Erythroblast (primary cell): Measurements from ENCODE around the gene RBMS1.

Experiments
- DNase-seq, 2 experiments: peaks; one replicate each; lab custom pipeline; 2025; lab: John Stamatoyannopoulos, UW
- GATA1 ChIP-seq: IDR thresholded peaks from 2 replicates; pipeline ENCODE4 v1.6.1; 2011; ENCODE audit warnings: low read depth, mild to moderate bottlenecking, control low read depth, low read length, moderate library complexity
- POLR2A ChIP-seq: IDR thresholded peaks from 2 replicates; pipeline ENCODE4 v1.6.1; 2011; ENCODE audit warnings: mild to moderate bottlenecking, low read length

Gene RBMS1

DNA sequence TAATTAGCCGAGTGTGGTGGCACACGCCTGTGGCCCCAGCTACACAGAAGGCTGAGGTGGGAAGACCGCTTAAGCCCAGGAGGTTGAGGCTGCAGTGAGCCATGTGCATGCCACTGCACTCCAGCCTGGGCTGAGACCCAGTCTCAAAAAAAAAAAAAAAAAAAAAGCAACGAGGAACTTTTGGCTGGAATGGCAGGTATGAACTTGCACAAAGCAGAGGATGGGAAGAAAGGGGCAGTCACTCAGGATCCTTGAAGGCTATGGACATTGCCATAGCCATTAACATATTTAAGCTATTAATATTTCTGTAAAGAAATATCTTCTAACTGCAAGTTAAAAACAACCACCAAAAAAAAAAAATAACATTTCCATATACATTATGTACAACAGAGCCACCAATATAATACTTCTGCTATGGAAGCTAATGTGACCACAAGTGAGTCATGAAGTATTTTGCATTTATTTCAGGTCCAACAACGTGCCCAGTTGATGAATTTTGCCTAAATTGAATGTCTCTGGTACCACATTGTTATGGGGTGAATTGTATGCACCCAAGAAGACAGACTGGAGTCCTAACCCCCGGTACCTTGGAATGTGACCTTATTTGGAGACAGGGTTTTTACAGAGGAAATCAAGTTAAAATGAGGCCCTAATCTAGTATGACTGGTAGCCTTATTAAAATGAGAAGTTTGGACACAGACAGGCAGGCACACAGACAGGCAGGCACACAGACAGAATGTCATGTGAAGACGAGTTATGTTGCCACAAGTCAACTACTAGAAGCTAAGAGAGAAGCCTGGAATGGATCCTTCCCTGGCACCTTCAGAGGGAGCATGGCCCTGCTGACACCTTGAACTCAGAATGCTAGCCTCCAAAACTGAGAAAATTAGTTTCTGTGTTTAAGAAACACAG lies 102.8 kb downstream of the RBMS1 start:
- DNase-seq = no peak
- TF ChIP-seq POLR2A (no peak), GATA1 (no peak)

DNA sequence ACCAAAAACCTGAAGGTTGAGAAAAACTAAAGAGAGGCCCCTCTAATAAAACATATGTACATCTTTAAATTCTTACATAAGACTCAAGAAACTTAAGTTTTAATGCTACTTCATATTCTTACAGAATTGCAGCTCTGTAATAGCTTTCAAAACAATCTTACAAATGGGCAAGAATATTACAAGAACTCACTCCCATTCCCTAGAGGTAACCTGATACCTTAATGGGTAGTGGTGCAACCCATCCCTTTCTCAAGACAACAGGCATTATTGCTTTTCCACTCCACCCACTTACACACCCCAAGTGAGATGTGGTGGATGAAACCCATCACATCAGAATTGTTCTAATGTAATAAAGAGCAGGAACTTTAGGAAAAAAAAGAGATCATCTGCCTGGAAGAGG lies 103.7 kb downstream of the RBMS1 start:
- DNase-seq = no peak
- TF ChIP-seq GATA1 (no peak), POLR2A (no peak)

DNA sequence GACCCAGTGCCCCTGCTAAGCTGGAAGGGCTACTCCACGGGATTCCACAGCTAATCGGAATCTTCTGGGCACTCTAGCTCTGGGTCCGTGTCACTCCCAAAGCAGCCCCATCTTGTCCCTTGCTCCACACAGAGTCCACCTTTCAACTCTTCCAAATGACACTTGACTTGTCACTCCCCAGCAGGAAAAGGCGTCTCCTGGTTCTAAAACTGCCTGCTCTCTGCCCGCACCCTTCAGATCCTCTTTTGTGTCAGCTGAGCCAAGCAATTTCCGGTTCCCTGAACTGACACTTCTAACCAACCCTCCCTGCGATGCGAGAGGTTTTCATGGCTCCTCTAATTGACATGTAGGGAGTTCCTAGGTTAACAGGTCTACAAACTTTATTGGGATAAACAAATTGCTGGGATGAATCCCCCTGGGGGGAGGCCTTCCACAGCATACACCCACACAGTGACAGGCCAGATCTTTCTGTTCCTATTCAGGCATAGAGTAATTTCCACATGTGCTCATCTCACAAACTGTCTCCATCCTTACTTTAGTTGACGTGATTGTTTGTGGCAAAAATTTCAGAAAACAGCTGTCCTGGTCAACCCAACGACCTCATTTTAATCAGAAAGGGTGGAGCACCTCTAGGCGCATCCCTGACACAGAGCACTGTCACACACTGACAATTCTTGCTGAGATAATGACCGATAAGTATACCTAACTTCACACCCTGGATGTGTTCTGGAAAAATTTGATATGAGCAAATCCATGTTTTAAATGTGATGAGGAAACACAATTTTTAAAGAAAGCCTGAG lies 104.9 kb downstream of the RBMS1 start:
- peak; percentile 32 to 48 for DNase-seq
- TF ChIP-seq POLR2A = no peak
- TF ChIP-seq GATA1 = no peak

DNA sequence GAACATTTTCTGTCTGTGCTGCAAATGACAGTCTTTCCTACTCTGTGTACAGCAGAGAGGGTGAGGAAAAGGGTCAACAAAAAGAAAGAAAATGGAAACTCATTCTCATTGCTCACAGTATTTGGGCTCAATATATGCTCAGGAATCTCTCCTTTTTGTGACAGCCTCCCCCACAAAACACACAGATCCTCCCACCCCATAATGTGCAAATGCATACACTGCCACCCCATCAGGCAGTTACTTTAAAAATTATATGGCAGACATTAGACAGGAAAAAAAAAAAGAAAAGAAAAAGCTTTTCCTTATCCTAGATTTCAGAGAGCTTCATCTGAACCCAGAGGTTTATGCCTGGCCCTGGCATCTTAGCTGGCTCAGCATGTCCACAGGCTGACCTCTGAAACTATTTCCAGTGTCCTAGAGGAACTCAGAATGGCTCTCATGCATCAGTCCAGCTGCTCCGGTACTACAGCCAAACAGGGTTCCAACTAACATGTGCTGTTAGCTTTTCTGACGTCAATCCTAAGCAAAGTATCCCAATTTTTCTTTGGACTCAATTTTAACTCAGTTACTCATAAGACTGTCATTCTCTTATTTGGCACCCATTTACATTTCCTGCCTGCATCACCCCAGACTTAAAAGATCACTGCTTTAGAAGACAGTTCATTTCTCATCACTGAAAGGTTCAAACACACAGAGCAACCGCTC lies 105.9 kb downstream of the RBMS1 start:
- no peak for DNase-seq
- no peak for TF ChIP-seq POLR2A
- no peak for TF ChIP-seq GATA1

DNA sequence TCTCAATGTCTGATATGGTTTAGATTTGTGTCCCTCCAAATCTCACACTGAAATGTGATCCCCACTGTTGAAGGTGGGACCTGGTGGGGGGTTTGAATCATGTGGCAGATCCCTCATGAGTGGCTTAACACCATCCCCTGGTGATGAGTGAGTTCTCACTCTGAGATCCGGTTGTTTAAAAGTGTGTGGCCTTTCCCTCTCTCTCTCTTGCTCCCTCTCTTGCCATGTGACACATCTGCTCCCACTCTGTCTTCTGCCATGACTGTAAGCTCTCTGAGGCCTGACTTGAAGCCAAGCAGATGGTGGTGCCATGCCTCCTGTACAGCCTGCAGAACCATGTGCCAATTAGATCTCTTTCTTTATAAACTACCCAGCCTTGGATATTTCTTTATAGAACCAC lies 108.8 kb downstream of the RBMS1 start:
- TF ChIP-seq POLR2A (no peak), GATA1 (no peak)
- no peak for DNase-seq

DNA sequence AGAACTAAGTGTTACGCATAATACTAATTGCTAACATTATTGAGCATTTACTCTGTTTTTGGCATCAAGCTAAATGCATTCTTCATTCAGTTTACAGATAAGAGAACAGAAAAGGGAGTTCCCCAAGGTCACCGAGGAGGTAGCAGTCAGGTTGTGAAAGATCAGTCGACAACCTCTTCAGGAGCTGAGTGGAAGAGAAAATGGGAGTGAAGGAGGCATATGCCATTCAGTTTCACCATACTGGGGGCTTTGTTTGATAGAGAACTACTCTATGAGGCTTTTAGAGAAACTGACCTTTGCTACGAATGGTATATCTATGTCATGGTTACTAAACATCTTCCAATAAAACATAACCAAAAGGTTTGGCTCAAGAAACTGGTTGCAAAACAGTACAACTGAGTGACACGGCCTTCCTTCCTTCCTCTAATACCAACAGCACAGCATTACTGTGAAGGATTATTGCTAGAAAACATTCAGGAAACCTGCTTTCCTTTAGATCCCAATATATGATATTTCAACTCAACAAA lies 112.1 kb downstream of the RBMS1 start:
- TF ChIP-seq GATA1 (no peak), POLR2A (no peak)
- DNase-seq = peak; percentile 16 to 35

DNA sequence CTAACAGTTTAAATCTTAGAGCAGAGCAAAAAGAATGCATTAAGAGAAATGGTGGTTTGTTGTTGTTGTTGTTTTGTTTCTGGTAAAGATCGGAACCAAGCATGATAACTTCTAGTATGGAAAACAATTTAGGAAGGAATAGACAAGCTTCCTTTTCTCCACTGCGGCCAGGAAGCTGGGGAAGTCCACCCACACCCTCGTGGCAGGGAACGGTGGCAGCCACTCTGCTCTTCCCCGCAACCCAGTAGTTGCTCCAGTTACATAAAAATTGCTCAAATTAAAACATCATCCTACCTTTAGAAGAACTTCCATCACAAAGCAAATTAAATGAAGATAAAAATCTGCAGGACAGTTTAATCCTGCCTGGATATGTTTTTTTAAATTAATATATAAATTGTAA lies 113.0 kb downstream of the RBMS1 start:
- no peak for DNase-seq
- TF ChIP-seq POLR2A = no peak
- TF ChIP-seq GATA1 = no peak

DNA sequence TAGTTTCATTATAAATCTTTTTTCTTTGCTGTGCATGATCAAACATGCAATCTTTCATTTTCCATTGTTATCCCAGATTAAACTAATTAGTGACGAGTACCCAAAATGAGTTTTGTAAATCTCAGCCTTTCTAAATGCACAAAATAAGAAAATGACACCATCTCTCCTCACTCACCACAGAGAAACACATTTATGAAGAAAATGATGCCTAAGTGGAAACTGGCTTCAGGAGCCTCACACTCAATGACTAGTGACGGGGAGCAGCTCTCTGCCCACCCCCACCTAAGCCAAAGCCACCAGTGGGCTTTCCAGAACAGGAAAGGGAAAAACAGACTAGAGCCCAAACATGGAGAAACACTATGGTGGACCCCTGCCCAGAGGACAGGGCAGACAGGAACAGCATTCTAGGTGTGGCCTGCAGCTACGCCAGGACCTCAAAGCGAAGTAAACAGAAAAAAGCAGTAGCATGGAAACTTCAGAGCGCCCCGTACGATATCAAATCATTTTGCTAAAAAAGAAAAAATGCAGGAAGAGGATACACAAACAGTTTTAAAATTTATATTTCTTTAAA lies 113.5 kb downstream of the RBMS1 start:
- TF ChIP-seq GATA1 (no peak), POLR2A (no peak)
- DNase-seq = no peak

DNA sequence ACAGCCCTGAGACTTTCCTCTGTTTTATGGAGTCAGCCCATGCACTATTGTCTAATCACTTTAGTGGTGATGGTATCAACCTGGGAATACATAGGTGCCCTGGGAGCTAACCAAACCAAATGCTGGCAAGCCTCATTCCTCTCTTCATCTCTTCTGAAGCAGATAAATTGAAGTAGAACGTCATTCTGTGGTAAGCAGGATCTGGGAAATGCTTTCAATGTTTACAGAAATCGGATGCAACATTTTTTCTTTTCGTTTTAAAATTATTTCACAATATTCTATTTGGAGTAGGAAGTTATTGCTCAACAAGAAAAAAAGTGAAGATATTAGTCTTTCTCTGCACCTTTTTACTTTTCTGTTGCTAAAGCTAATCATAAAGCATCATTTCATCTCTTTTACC lies 114.2 kb downstream of the RBMS1 start:
- no peak for DNase-seq

DNA sequence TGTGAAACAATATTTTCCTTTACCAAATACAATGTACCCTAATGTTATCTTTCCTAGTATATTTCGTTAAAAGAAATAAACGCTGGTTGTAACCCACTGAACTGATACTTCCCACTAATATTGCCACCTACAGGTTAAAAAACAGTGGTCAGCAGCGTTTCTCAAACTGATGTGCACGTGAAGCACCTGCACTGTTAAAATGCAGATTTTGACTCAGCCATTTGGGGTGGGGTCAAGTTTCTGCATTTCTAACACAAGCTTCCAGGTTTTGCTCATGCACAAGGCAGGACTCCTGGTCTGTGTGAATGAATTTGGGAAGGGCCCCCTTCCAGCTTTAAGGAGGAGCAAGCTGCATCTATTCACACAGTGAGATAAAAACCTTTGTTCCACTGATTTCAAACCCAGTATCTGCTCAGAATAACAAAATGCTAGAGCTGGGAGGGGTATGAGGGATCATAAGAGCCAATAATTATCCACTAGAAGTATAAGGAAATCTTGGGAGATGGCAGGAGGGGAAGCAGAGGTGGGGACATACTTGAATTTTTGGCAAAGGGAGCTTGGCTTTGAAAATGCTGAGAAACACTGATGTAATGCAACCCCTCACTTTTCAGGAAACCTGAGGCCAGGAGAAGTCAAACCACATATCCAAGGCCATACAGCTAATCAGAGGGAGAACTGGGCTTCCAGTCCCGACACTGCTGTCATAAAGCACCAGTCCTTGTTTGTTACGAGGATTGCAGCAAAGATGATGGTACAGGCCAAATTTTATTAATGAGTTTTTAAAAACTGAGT lies 116.2 kb downstream of the RBMS1 start:
- TF ChIP-seq GATA1 (no peak), POLR2A (no peak)
- DNase-seq = no peak

More for the DNA sequence above, 114.2 kb downstream of the RBMS1 start:
- TF ChIP-seq GATA1 = no peak
- TF ChIP-seq POLR2A = no peak

DNA sequence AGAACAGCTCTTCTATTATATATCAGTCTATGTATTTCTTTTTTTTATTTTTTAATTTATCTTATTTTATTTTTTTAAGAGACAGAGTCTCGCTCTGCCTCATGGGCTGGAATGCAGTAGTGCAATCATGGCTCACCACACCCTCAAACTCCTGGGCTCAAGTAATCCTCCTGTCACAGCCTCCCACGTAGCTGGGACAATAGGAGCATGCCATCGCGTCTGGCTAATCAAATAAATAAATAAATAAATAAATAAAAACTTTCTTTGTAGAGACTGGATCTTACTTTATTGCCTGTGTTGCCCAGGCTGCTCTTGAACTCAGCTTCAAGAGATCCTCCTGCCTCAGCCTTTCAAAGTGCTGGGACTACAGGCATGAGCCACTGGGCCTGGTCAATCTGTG lies 117.0 kb downstream of the RBMS1 start:
- no peak for TF ChIP-seq GATA1
- TF ChIP-seq POLR2A = no peak
- no peak for DNase-seq

DNA sequence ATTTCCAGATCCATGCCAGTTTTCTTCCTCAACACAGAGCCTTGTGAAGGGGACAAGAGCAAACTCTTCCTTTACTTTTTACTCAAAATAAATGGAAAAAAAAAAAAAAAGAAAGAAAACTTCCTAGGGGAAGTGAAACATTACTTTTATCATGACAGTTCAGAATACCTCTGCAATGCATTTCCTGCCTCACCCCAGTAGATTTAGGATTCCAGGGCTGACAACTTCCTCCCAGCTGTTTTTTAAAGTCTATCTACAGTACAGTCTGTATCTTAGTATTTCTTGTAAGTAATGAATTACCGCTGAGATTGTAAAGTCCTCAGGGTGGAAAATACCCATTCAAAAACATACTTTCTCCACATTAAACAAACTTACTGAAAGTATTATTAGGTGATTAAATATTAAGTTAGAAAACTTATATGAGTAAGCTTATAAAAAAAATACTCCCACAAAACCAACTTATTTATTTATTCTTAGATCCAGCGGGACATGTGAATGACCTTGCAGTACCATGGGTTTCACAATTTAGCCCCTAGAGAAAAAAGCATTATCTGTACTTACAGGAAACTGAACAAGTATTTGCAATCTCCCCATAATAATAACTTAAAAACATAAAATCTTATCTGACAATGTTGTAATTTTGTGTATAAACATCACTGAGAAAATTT lies 117.7 kb downstream of the RBMS1 start:
- TF ChIP-seq GATA1 (no peak), POLR2A (no peak)
- DNase-seq = no peak
